ENCODE measurements around the gene TIGD6. TPM values are rescaled to one million over a fixed set of nuclear protein-coding genes. Genes with fewer than 3 reads are reported as not detected.
"Not testable (repeated sequence)": the region's sequence is repeated elsewhere in the genome, so short reads cannot be mapped to it uniquely, and the experiment has no call there.

The TIGD6 gene
- total RNA-seq, 6 donors from 2014 or later: 2.2 to 6.3 (median 4.1) TPM

- no peak for TF ChIP-seq EP300 (IDR thresholded peaks at IDR 0.05)
- no peak for TF ChIP-seq POLR2A (IDR thresholded peaks at IDR 0.05)
- no peak for TF ChIP-seq CTCF (IDR thresholded peaks at IDR 0.05)
- no peak for TF ChIP-seq POLR2AphosphoS5 (IDR thresholded peaks at IDR 0.05)
- Histone ChIP-seq H3K4me1 (no peaks in the 10 kb centered on the region), H3K27ac (no peak overlapping the region), H3K9me3 (no peaks in the 10 kb centered on the region), H3K36me3 (peaks cover 47 to 100% (median 88%) of the 10 kb centered on the region in 4 donors), H3K4me3 (no peak overlapping the region), H3K27me3 (no peaks in the 10 kb centered on the region)
- DNase-seq (no peak), ATAC-seq (ENCODE audit: low FRiP score in 2 of 2) (no peak)
- WGBS, 2 donors: 74 to 81% methylated on average over 7 of the region's 7 CpGs
Measured at GRCh38 chr5:150035139-150035895, 34.9 kb upstream of the TIGD6 start.

GRCh38 chr5:150034662-150035061, 34.2 kb upstream of the TIGD6 start:
- no peaks in the 10 kb centered on the region for H3K9me3 ChIP-seq
- no peaks in the 10 kb centered on the region for H3K4me1 ChIP-seq
- no peak overlapping the region for H3K4me3 ChIP-seq
- 77 to 85% methylated on average over 4 of the region's 4 CpGs for WGBS, 2 donors
- peak in 1 of 2 donors; percentile 69 for ATAC-seq (ENCODE audit: low FRiP score in 2 of 2)
- H3K36me3 ChIP-seq: peaks cover 51 to 100% (median 88%) of the 10 kb centered on the region in 4 donors
- TF ChIP-seq CTCF (IDR thresholded peaks at IDR 0.05) (no peak), EP300 (IDR thresholded peaks at IDR 0.05) (no peak), POLR2A (IDR thresholded peaks at IDR 0.05) (no peak), POLR2AphosphoS5 (IDR thresholded peaks at IDR 0.05) (no peak)
- DNase-seq: no peak
- H3K27ac ChIP-seq: no peak overlapping the region
- no peaks in the 10 kb centered on the region for H3K27me3 ChIP-seq

GRCh38 chr5:150033334-150033733, 32.9 kb upstream of the TIGD6 start:
- no peaks in the 10 kb centered on the region for H3K4me1 ChIP-seq
- H3K27me3 ChIP-seq: no peaks in the 10 kb centered on the region
- ATAC-seq (ENCODE audit: low FRiP score in 2 of 2): no peak
- peaks cover 47 to 99% (median 86%) of the 10 kb centered on the region in 4 donors for H3K36me3 ChIP-seq
- no peak overlapping the region for H3K27ac ChIP-seq
- no peak overlapping the region for H3K4me3 ChIP-seq
- 91 to 92% methylated on average over 4 of the region's 4 CpGs for WGBS, 2 donors
- no peaks in the 10 kb centered on the region for H3K9me3 ChIP-seq
- DNase-seq: no peak
- no peak for TF ChIP-seq POLR2A (IDR thresholded peaks at IDR 0.05)
- no peak for TF ChIP-seq EP300 (IDR thresholded peaks at IDR 0.05)
- no peak for TF ChIP-seq CTCF (IDR thresholded peaks at IDR 0.05)
- TF ChIP-seq POLR2AphosphoS5 (IDR thresholded peaks at IDR 0.05): no peak

- H3K36me3 ChIP-seq: peaks cover 51 to 97% (median 79%) of the 10 kb centered on the region in 4 donors
- H3K27me3 ChIP-seq; ATAC-seq (ENCODE audit: low FRiP score in 2 of 2); DNase-seq; H3K27ac ChIP-seq; H3K9me3 ChIP-seq; H3K4me3 ChIP-seq; H3K4me1 ChIP-seq: not testable (repeated sequence)
- 76 to 81% methylated on average over 1 of the region's 1 CpG for WGBS, 2 donors
Measured at GRCh38 chr5:150028047-150028446, 27.6 kb upstream of the TIGD6 start.

GRCh38 chr5:150026682-150027172, 26.3 kb upstream of the TIGD6 start:
- ATAC-seq (ENCODE audit: low FRiP score in 2 of 2): peak in 1 of 2 donors; percentile 19

More at GRCh38 chr5:150026682-150027172, 26.3 kb upstream of the TIGD6 start:
- Histone ChIP-seq H3K4me3 (no peak overlapping the region), H3K27me3 (no peaks in the 10 kb centered on the region), H3K9me3 (no peaks in the 10 kb centered on the region), H3K4me1 (peaks cover 4 to 18% (median 6%) of the 10 kb centered on the region in 4 donors), H3K27ac (peak overlapping the region in 1 of 4 donors; percentile 15), H3K36me3 (peaks cover 40 to 97% (median 68%) of the 10 kb centered on the region in 4 donors)
- 95 to 99% methylated on average over 4 of the region's 4 CpGs for WGBS, 2 donors
- TF ChIP-seq EP300 (IDR thresholded peaks at IDR 0.05) (no peak), POLR2AphosphoS5 (IDR thresholded peaks at IDR 0.05) (no peak), POLR2A (IDR thresholded peaks at IDR 0.05) (no peak), CTCF (IDR thresholded peaks at IDR 0.05) (no peak)
- no peak for DNase-seq
